SU-DHL-6 (cell line): ENCODE results near the gene KRT17.

ENCODE experiments used
- H2AFZ ChIP-seq: fragments of 200-600 bp; sonication (generic); 2 replicates; pipeline ENCODE4 v1.6.1; 2014; ENCODE audit warnings: low read depth, mild to moderate bottlenecking, moderate library complexity, mixed read lengths, antibody characterized with exemption, low read length; ENCODE audit not compliant: severe bottlenecking
- H3F3A ChIP-seq: fragments of 200-600 bp; shearing (Covaris generic); 2 replicates; pipeline ENCODE4 v1.6.0; 2016; ENCODE audit warnings: antibody characterized with exemption, mild to moderate bottlenecking; ENCODE audit not compliant: insufficient read depth
- H3K27ac ChIP-seq: fragments of 200-600 bp; sonication (generic); 2 replicates; pipeline ENCODE4 v1.5.1; 2016; ENCODE audit warnings: low read depth, mild to moderate bottlenecking, low read length, moderate library complexity, mixed read lengths
- H3K27me3 ChIP-seq: fragments of 200-600 bp; sonication (generic), shearing (Covaris generic); 2 replicates; pipeline ENCODE4 v1.6.0; 2014; ENCODE audit warnings: mild to moderate bottlenecking, low read length
- H3K36me3 ChIP-seq: fragments of 200-600 bp; sonication (generic); 2 replicates; pipeline ENCODE4 v1.6.1; 2014; ENCODE audit warnings: mild to moderate bottlenecking, low read length, mixed read lengths
- H3K4me2 ChIP-seq: fragments of 300-600, 200-600 bp; shearing (Covaris generic), sonication (generic); 2 replicates; pipeline ENCODE4 v1.6.0; 2014; ENCODE audit warnings: low read length, low read depth, mild to moderate bottlenecking; ENCODE audit not compliant: poor library complexity, severe bottlenecking
- H3K4me3 ChIP-seq: fragments of 200-600 bp; sonication (generic); 2 replicates; pipeline ENCODE4 v1.5.1; 2014; ENCODE audit warnings: antibody characterized with exemption, low read length, mild to moderate bottlenecking, mixed read lengths; ENCODE audit not compliant: insufficient read depth, poor library complexity, severe bottlenecking
- H3K79me2 ChIP-seq: fragments of 200-600 bp; sonication (generic); 2 replicates; pipeline ENCODE4 v1.6.1; 2014; ENCODE audit warnings: mild to moderate bottlenecking, low read length, moderate library complexity; ENCODE audit not compliant: insufficient read depth
- H3K9ac ChIP-seq: fragments of 200-600 bp; sonication (generic); 2 replicates; pipeline ENCODE4 v1.7.0; 2014; ENCODE audit warnings: mild to moderate bottlenecking, low read length
- H3K9me2 ChIP-seq: fragments of 200-600 bp; sonication (generic); replicated peaks from 2 replicates; pipeline ENCODE4 v1.6.1; 2014; ENCODE audit warnings: low read length; ENCODE audit not compliant: insufficient read depth
- H3K9me3 ChIP-seq: fragments of 200-600 bp; sonication (generic); 2 replicates; pipeline ENCODE4 v1.6.1; 2014; ENCODE audit warnings: low read length, mixed read lengths; ENCODE audit not compliant: insufficient read depth
- H4K20me1 ChIP-seq: fragments of 200-600 bp; sonication (generic); 2 replicates; pipeline ENCODE4 v1.6.1; 2014; ENCODE audit warnings: low read depth, mild to moderate bottlenecking, antibody characterized with exemption, low read length, moderate library complexity, mixed read lengths
- CTCF ChIP-seq: fragments of 200-600 bp; sonication (generic); IDR thresholded peaks from one replicate; pipeline ENCODE4 v1.5.1; 2017; ENCODE audit warnings: antibody characterized with exemption, mild to moderate bottlenecking, low read length, moderate library complexity; ENCODE audit not compliant: insufficient read depth, poor library complexity, severe bottlenecking
- EZH2phosphoT487 ChIP-seq: fragments of 200-600 bp; sonication (generic), shearing (Covaris generic); conservative IDR thresholded peaks from 2 replicates; pipeline ENCODE4 v1.6.1; 2018; ENCODE audit warnings: mild to moderate bottlenecking, antibody characterized with exemption, low read length, moderate library complexity, mixed read lengths

Gene KRT17

GRCh38 chr17:41619036-41619926 is 5.1 kb downstream of the KRT17 start:
- H2AFZ ChIP-seq: no peak overlapping the region
- no peaks in the 10 kb centered on the region for H4K20me1 ChIP-seq
- no peaks in the 10 kb centered on the region for H3K9me3 ChIP-seq
- no peaks in the 10 kb centered on the region for H3K79me2 ChIP-seq
- H3K27me3 ChIP-seq: no peaks in the 10 kb centered on the region
- H3K4me2 ChIP-seq: no peak overlapping the region
- no peak for TF ChIP-seq CTCF
- no peak overlapping the region for H3K9ac ChIP-seq
- no peak overlapping the region for H3K4me3 ChIP-seq
- no peak overlapping the region for H3K27ac ChIP-seq
- no peaks in the 10 kb centered on the region for H3K9me2 ChIP-seq
- H3F3A ChIP-seq: no peaks in the 10 kb centered on the region
- H3K36me3 ChIP-seq: no peaks in the 10 kb centered on the region

- Histone ChIP-seq H3K9me3 (no peaks in the 10 kb centered on the region), H3K27ac (no peak overlapping the region), H3K4me2 (no peak overlapping the region), H3K9ac (no peak overlapping the region), H3F3A (no peaks in the 10 kb centered on the region), H3K4me3 (no peak overlapping the region), H2AFZ (no peak overlapping the region), H4K20me1 (no peaks in the 10 kb centered on the region), H3K36me3 (no peaks in the 10 kb centered on the region), H3K27me3 (no peaks in the 10 kb centered on the region), H3K79me2 (no peaks in the 10 kb centered on the region), H3K9me2 (no peaks in the 10 kb centered on the region)
- TF ChIP-seq EZH2phosphoT487 (no peak), CTCF (no peak)
Measured at GRCh38 chr17:41618341-41619035, 5.9 kb downstream of the KRT17 start.

GRCh38 chr17:41617698-41618097 is 6.7 kb downstream of the KRT17 start:
- H3K27me3 ChIP-seq: no peaks in the 10 kb centered on the region
- H3K36me3 ChIP-seq: no peaks in the 10 kb centered on the region
- no peaks in the 10 kb centered on the region for H3F3A ChIP-seq
- no peak overlapping the region for H3K9ac ChIP-seq
- no peaks in the 10 kb centered on the region for H3K79me2 ChIP-seq
- no peak overlapping the region for H2AFZ ChIP-seq
- no peaks in the 10 kb centered on the region for H3K9me2 ChIP-seq
- no peak overlapping the region for H3K27ac ChIP-seq
- H3K4me2 ChIP-seq: no peak overlapping the region
- H4K20me1 ChIP-seq: no peaks in the 10 kb centered on the region
- H3K9me3 ChIP-seq: no peaks in the 10 kb centered on the region
- no peak overlapping the region for H3K4me3 ChIP-seq
- TF ChIP-seq EZH2phosphoT487 (no peak), CTCF (no peak)
